K562 (cell line): ENCODE results near the gene C6orf89. TPM values are rescaled to one million over a fixed set of nuclear protein-coding genes. Genes with fewer than 3 reads are reported as not detected.

Source experiments
- BRD4 ChIP-seq: fragments of 200-600 bp; sonication (generic); IDR thresholded peaks from 2 replicates; pipeline ENCODE4 v1.6.1; 2017; ENCODE audit warnings: inconsistent platforms
- KAT7 ChIP-seq: sonication (generic); formaldehyde crosslinking; IDR thresholded peaks from 2 replicates; pipeline ENCODE4 v1.8.0; 2022; ENCODE audit warnings: missing genetic modification reagents, mild to moderate bottlenecking, borderline replicate concordance
- MAZ ChIP-seq, 2 experiments: fragments of 450-650 bp in 1 of 2; sonication (generic) in 1 of 2; formaldehyde crosslinking; IDR thresholded peaks in 1 of 2; conservative IDR thresholded peaks in 1 of 2; 2 replicates each; pipeline versions ENCODE4 v1.4.0 to v1.5.0; 2020; ENCODE audit warnings: mild to moderate bottlenecking in 1 of 2, missing genetic modification reagents in 1 of 2
- MTA1 ChIP-seq: fragments of 450-650 bp; IDR thresholded peaks from 2 replicates; pipeline ENCODE4 v1.6.1; 2017; ENCODE audit warnings: borderline replicate concordance
- MTA3 ChIP-seq: fragments of 450-650 bp; formaldehyde crosslinking; IDR thresholded peaks from 2 replicates; pipeline ENCODE4 v1.6.1; 2017; ENCODE audit warnings: mild to moderate bottlenecking, borderline replicate concordance
- MXI1 ChIP-seq: IDR thresholded peaks from 2 replicates; pipeline ENCODE4 v1.6.1; 2011; ENCODE audit warnings: low read depth, mild to moderate bottlenecking, improper control_type of control experiment, low read length
- NCOA1 ChIP-seq: fragments of 450-650 bp; IDR thresholded peaks from 2 replicates; pipeline ENCODE4 v1.6.1; 2016; ENCODE audit warnings: low read depth
- NCOR1 ChIP-seq: fragments of 450-650 bp; IDR thresholded peaks from 2 replicates; pipeline ENCODE4 v1.6.1; 2016; ENCODE audit warnings: mild to moderate bottlenecking, moderate library complexity
- SMAD4 ChIP-seq: fragments of 250-450 bp; sonication (Bioruptor Pico); conservative IDR thresholded peaks from 2 replicates; pipeline ENCODE4 v1.8.0; 2021; ENCODE audit warnings: inconsistent platforms, mild to moderate bottlenecking, moderate library complexity
- SUPT5H ChIP-seq: fragments of 450-650 bp; IDR thresholded peaks from 2 replicates; pipeline ENCODE4 v1.6.1; 2016
- ZC3H11A ChIP-seq: IDR thresholded peaks from 2 replicates; pipeline ENCODE4 v1.6.1; 2012; ENCODE audit warnings: low read depth, low read length, improper control_type of control experiment
- ZNF146 ChIP-seq: IDR thresholded peaks from one replicate; pipeline ENCODE4 v1.6.1; 2018; ENCODE audit warnings: missing compliant biosample characterization; ENCODE audit not compliant: unreplicated experiment
- ZNF24 ChIP-seq: fragments of 450-650 bp; IDR thresholded peaks from 2 replicates; pipeline ENCODE4 v1.6.1; 2016
- ZNF764 ChIP-seq: fragments of 250-450 bp; sonication (Bioruptor Pico); IDR thresholded peaks from 2 replicates; pipeline ENCODE4 v1.4.0; 2020; ENCODE audit warnings: low read depth, mild to moderate bottlenecking, moderate library complexity
- polyA plus RNA-seq, 8 experiments: library from polyadenylated mRNA; depleted of rRNA in 4 of 8; stranded (reverse) in 5 of 8; unstranded in 3 of 8; fragments of >200 nt; fragmentation: Nextera tagmentation in 2 of 8; fragmentation: Illumina TruSeq in 1 of 8; extraction: Ambion mirVana in 2 of 8; extraction: Trizol in 1 of 8; gene quantifications; 2 replicates each; pipeline versions ENCODE4 v1.2.1 to v1.2.3, GENCODE V29; 2011 to 2014; ENCODE audit warnings: inconsistent platforms in 1 of 8, missing spikeins in 1 of 8
- total RNA-seq, 7 experiments: library from RNA; depleted of rRNA in 6 of 7; stranded (reverse); fragments of >200 nt in 6 of 7; fragmentation: Illumina TruSeq in 2 of 7; extraction: Trizol in 2 of 7; gene quantifications; 2 replicates each; pipeline versions ENCODE4 v1.2.1 to v1.2.3, GENCODE V29; 2011 to 2021; ENCODE audit warnings: low replicate concordance in 1 of 7
- TF ChIP-seq, protein P1 (sequence below): sonication (generic); formaldehyde crosslinking; IDR thresholded peaks from 2 replicates; pipeline ENCODE4 v1.8.0; 2022; ENCODE audit warnings: mild to moderate bottlenecking, missing genetic modification reagents
- TF ChIP-seq, protein P2 (sequence below): sonication (generic); formaldehyde crosslinking; IDR thresholded peaks from 2 replicates; pipeline ENCODE4 v1.8.1; 2023; ENCODE audit warnings: mild to moderate bottlenecking, missing genetic modification reagents
- TF ChIP-seq, protein P3 (sequence below): sonication (generic); formaldehyde crosslinking; IDR thresholded peaks from 2 replicates; pipeline ENCODE4 v1.8.0; 2022; ENCODE audit warnings: mild to moderate bottlenecking, missing genetic modification reagents
- TF ChIP-seq, protein P4 (sequence below): fragments of 250-450 bp; sonication (Bioruptor Pico); IDR thresholded peaks from 2 replicates; pipeline ENCODE4 v1.9.0; 2021; ENCODE audit warnings: mild to moderate bottlenecking
- TF ChIP-seq, protein P5 (sequence below): sonication (generic); formaldehyde crosslinking; IDR thresholded peaks from 2 replicates; pipeline ENCODE4 v1.8.0; 2022; ENCODE audit warnings: mild to moderate bottlenecking, missing genetic modification reagents

The C6orf89 gene
- total and polyA plus RNA-seq, 9 of the 15 experiments (the other 6 are each of a cell fraction or from before 2014, with no cell fraction given), result 35.2 to 111 (median 58.5) TPM

DNA sequence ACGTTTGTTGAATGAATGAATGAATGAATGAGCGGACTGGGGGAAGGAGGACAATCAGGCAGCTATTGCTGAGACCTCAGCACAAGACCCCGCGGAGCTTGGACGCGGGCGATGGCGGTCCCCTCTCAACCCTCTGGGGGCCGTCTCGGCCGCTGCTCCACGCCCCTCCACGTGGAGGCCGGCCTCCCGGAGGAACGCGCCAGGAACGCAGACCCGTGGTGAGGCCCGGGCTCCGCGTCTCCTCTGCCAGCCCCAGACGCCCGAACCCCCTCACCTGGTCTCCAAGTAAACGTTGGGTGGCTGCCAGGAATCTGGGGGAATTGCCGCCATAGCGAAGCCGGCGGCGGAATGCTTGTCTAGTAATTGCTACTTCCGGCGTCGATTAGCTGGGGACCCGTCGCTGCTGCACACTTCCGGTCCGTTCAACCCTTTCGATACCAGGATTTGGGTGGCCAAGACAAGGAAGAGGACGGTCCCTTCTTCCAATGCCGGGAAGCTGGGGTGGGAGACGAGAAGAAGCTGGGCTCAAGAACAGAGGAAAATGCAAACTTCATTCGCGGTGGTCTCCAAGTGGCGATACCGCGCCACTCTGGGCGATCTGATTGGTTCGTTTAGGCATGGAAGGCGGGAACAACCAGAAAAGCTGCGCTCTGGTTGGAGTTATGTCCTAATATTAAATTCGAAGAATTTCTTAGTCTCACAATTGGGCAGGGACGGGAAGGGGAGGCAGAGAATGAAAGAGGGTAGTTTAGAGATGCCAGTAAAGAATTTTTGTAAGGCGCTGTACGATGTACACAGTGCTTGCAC lies 11.1 kb upstream of the C6orf89 start, which contains the start of gene PPIL1 (continued):
- TF ChIP-seq, protein P1, sequence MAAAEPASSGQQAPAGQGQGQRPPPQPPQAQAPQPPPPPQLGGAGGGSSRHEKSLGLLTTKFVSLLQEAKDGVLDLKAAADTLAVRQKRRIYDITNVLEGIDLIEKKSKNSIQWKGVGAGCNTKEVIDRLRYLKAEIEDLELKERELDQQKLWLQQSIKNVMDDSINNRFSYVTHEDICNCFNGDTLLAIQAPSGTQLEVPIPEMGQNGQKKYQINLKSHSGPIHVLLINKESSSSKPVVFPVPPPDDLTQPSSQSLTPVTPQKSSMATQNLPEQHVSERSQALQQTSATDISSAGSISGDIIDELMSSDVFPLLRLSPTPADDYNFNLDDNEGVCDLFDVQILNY (CRISPR knock-in tag), result peak; percentile 84
- no peak for TF ChIP-seq NCOR1
- TF ChIP-seq MAZ (CRISPR knock-in tag; conservative IDR thresholded peaks at IDR 0.05 in 1 of 2, IDR thresholded peaks at IDR 0.05 in 1 of 2), result peak; percentile 89 to 94
- TF ChIP-seq MTA3, result peak; percentile 85; the same call in 1 of the 2 replicates
- 0 out of 2 replicates have a peak, but pooled peaks have one; percentile 66 for TF ChIP-seq ZC3H11A
- TF ChIP-seq, protein P2, sequence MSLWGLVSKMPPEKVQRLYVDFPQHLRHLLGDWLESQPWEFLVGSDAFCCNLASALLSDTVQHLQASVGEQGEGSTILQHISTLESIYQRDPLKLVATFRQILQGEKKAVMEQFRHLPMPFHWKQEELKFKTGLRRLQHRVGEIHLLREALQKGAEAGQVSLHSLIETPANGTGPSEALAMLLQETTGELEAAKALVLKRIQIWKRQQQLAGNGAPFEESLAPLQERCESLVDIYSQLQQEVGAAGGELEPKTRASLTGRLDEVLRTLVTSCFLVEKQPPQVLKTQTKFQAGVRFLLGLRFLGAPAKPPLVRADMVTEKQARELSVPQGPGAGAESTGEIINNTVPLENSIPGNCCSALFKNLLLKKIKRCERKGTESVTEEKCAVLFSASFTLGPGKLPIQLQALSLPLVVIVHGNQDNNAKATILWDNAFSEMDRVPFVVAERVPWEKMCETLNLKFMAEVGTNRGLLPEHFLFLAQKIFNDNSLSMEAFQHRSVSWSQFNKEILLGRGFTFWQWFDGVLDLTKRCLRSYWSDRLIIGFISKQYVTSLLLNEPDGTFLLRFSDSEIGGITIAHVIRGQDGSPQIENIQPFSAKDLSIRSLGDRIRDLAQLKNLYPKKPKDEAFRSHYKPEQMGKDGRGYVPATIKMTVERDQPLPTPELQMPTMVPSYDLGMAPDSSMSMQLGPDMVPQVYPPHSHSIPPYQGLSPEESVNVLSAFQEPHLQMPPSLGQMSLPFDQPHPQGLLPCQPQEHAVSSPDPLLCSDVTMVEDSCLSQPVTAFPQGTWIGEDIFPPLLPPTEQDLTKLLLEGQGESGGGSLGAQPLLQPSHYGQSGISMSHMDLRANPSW (CRISPR knock-in tag), result peak; percentile 95; the same call in 1 of the 2 replicates
- TF ChIP-seq, protein P3, sequence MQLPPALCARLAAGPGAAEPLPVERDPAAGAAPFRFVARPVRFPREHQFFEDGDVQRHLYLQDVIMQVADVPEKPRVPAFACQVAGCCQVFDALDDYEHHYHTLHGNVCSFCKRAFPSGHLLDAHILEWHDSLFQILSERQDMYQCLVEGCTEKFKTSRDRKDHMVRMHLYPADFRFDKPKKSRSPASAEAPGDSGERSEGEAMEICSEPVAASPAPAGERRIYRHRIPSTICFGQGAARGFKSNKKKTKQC, result peak; percentile 92
- TF ChIP-seq, protein P4, sequence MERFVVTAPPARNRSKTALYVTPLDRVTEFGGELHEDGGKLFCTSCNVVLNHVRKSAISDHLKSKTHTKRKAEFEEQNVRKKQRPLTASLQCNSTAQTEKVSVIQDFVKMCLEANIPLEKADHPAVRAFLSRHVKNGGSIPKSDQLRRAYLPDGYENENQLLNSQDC, result peak; percentile 65
- TF ChIP-seq MTA1, result peak; percentile 80; the same call in 1 of the 2 replicates
- TF ChIP-seq SMAD4 (CRISPR knock-in tag), result peak; percentile 89; the same call in 1 of the 2 replicates
- peak; percentile 86 for TF ChIP-seq SUPT5H
- TF ChIP-seq ZNF764 (CRISPR knock-in tag), result peak; percentile 34; the same call in 1 of the 2 replicates
- peak; percentile 63; the same call in 1 of the 2 replicates for TF ChIP-seq BRD4
- TF ChIP-seq KAT7, result peak; percentile 94; the same call in 1 of the 2 replicates
- peak; percentile 99 for TF ChIP-seq NCOA1
- no peak for TF ChIP-seq ZNF146
- TF ChIP-seq MXI1, result peak; percentile 89
- TF ChIP-seq, protein P5, sequence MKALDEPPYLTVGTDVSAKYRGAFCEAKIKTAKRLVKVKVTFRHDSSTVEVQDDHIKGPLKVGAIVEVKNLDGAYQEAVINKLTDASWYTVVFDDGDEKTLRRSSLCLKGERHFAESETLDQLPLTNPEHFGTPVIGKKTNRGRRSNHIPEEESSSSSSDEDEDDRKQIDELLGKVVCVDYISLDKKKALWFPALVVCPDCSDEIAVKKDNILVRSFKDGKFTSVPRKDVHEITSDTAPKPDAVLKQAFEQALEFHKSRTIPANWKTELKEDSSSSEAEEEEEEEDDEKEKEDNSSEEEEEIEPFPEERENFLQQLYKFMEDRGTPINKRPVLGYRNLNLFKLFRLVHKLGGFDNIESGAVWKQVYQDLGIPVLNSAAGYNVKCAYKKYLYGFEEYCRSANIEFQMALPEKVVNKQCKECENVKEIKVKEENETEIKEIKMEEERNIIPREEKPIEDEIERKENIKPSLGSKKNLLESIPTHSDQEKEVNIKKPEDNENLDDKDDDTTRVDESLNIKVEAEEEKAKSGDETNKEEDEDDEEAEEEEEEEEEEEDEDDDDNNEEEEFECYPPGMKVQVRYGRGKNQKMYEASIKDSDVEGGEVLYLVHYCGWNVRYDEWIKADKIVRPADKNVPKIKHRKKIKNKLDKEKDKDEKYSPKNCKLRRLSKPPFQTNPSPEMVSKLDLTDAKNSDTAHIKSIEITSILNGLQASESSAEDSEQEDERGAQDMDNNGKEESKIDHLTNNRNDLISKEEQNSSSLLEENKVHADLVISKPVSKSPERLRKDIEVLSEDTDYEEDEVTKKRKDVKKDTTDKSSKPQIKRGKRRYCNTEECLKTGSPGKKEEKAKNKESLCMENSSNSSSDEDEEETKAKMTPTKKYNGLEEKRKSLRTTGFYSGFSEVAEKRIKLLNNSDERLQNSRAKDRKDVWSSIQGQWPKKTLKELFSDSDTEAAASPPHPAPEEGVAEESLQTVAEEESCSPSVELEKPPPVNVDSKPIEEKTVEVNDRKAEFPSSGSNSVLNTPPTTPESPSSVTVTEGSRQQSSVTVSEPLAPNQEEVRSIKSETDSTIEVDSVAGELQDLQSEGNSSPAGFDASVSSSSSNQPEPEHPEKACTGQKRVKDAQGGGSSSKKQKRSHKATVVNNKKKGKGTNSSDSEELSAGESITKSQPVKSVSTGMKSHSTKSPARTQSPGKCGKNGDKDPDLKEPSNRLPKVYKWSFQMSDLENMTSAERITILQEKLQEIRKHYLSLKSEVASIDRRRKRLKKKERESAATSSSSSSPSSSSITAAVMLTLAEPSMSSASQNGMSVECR (CRISPR knock-in tag), result peak; percentile 98
- peak; percentile 95 for TF ChIP-seq ZNF24
